Gastroesophageal sphincter (tissue), 3 donors: ENCODE measurements around the gene C19orf38.

Experiments
- POLR2A ChIP-seq, 2 donors: fragments of 450-650 bp; IDR thresholded peaks; one replicate each; pipeline ENCODE4 v1.6.1; 2017; ENCODE audit warnings: antibody characterized with exemption in 2 of 2, mild to moderate bottlenecking in 2 of 2, moderate library complexity in 1 of 2
- POLR2AphosphoS5 ChIP-seq: sonication (generic); formaldehyde crosslinking; IDR thresholded peaks from one replicate; pipeline ENCODE4 v1.6.1; 2017; ENCODE audit warnings: antibody characterized with exemption
- TF ChIP-seq, protein P1 (sequence below), 4 experiments: fragments of 200-600 bp in 2 of 4; fragments of 450-650 bp in 2 of 4; sonication (generic) in 1 of 4; IDR thresholded peaks; one replicate each; pipeline ENCODE4 v1.5.1; 2017 to 2019; ENCODE audit warnings: antibody characterized with exemption in 4 of 4, mild to moderate bottlenecking in 2 of 4, moderate library complexity in 2 of 4

DNA sequence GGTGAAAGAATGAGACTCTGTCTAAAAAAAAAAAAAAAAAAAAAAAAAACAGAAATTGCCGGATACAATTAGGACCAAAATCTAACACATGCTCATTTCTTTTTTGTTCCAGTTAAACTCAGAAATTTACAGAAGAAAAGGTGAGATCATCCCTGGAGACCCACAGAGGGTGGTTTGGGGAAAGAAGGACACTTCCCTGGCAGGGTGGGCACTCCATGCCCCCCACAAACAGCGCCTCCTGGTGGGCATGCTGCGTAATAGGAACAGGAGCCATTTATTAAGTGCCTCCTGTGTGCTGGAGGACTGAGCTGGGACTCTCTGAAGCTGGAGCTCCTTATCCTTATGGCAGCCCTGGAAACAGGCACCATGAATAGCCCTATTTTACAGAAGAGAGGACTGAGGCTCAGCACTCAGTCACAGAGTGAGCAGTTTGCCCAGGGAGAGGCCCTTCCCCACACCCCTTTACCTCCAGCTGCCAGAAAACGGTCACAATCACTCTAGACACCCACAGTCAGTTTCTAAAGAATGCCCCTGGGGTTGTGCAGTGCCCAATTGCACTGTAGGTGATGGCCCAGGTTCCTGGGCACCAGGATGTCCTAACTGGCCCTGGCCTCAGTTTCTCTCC is 10.1 kb downstream of the C19orf38 start:
- TF ChIP-seq, protein P1, sequence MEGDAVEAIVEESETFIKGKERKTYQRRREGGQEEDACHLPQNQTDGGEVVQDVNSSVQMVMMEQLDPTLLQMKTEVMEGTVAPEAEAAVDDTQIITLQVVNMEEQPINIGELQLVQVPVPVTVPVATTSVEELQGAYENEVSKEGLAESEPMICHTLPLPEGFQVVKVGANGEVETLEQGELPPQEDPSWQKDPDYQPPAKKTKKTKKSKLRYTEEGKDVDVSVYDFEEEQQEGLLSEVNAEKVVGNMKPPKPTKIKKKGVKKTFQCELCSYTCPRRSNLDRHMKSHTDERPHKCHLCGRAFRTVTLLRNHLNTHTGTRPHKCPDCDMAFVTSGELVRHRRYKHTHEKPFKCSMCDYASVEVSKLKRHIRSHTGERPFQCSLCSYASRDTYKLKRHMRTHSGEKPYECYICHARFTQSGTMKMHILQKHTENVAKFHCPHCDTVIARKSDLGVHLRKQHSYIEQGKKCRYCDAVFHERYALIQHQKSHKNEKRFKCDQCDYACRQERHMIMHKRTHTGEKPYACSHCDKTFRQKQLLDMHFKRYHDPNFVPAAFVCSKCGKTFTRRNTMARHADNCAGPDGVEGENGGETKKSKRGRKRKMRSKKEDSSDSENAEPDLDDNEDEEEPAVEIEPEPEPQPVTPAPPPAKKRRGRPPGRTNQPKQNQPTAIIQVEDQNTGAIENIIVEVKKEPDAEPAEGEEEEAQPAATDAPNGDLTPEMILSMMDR (IDR thresholded peaks at IDR 0.05) = peak in 2 of 4 experiments; percentile 13 to 43
- TF ChIP-seq POLR2A (IDR thresholded peaks at IDR 0.05) = no peak
- no peak for TF ChIP-seq POLR2AphosphoS5
